ENCODE measurements around the gene RHO.
"Not testable (repeated sequence)": the region's sequence is repeated elsewhere in the genome, so short reads cannot be mapped to it uniquely, and the experiment has no call there.

RHO gene

GRCh38 chr3:129543999-129544398 is 15.6 kb downstream of the RHO start:
- DNase-seq (ENCODE audit: low spot score) = no peak

GRCh38 chr3:129545951-129546350 is 17.5 kb downstream of the RHO start:
- DNase-seq (ENCODE audit: low spot score) = not testable (repeated sequence)

- no peak for DNase-seq (ENCODE audit: low spot score)
Measured at GRCh38 chr3:129547241-129547640, 18.8 kb downstream of the RHO start.

- DNase-seq (ENCODE audit: low spot score) = no peak
Measured at GRCh38 chr3:129548104-129548965, 19.9 kb downstream of the RHO start.

- DNase-seq (ENCODE audit: low spot score) = no peak
Measured at GRCh38 chr3:129549006-129549800, 20.8 kb downstream of the RHO start.

- no peak for DNase-seq (ENCODE audit: low spot score)
Measured at GRCh38 chr3:129549805-129550204, 21.4 kb downstream of the RHO start.

GRCh38 chr3:129552287-129553050 is 24.0 kb downstream of the RHO start:
- no peak for DNase-seq (ENCODE audit: low spot score)

- no peak for DNase-seq (ENCODE audit: low spot score)
Measured at GRCh38 chr3:129553171-129553570, 24.7 kb downstream of the RHO start.

GRCh38 chr3:129553719-129554118 is 25.3 kb downstream of the RHO start:
- no peak for DNase-seq (ENCODE audit: low spot score)

- DNase-seq (ENCODE audit: low spot score) = no peak
Measured at GRCh38 chr3:129554356-129555152, 26.1 kb downstream of the RHO start.

GRCh38 chr3:129555153-129555550 is 26.7 kb downstream of the RHO start:
- DNase-seq (ENCODE audit: low spot score) = no peak

GRCh38 chr3:129555616-129556357 is 27.3 kb downstream of the RHO start:
- DNase-seq (ENCODE audit: low spot score) = no peak

GRCh38 chr3:129556358-129556695 is 27.9 kb downstream of the RHO start:
- no peak for DNase-seq (ENCODE audit: low spot score)

- DNase-seq (ENCODE audit: low spot score) = no peak
Measured at GRCh38 chr3:129556890-129557547, 28.6 kb downstream of the RHO start.

- no peak for DNase-seq (ENCODE audit: low spot score)
Measured at GRCh38 chr3:129557548-129557894, 29.1 kb downstream of the RHO start.

- no peak for DNase-seq (ENCODE audit: low spot score)
Measured at GRCh38 chr3:129558081-129558771, 29.8 kb downstream of the RHO start.

GRCh38 chr3:129558772-129559564 is 30.5 kb downstream of the RHO start:
- DNase-seq (ENCODE audit: low spot score) = no peak

- no peak for DNase-seq (ENCODE audit: low spot score)
Measured at GRCh38 chr3:129559565-129560079, 31.2 kb downstream of the RHO start.

- no peak for DNase-seq (ENCODE audit: low spot score)
Measured at GRCh38 chr3:129560269-129560787, 31.9 kb downstream of the RHO start.
